Sigmoid colon (tissue), 4 donors: ENCODE data around the gene DAB2IP.

Experiments used
- EP300 ChIP-seq, 4 donors: sonication (generic); formaldehyde crosslinking; IDR thresholded peaks; one replicate each; pipeline ENCODE4 v1.6.1; 2017; ENCODE audit warnings: antibody characterized with exemption in 4 of 4
- POLR2A ChIP-seq, 2 donors: fragments of 450-650 bp; IDR thresholded peaks; one replicate each; pipeline ENCODE4 v1.6.1; 2016; ENCODE audit warnings: antibody characterized with exemption in 2 of 2, mild to moderate bottlenecking in 2 of 2, moderate library complexity in 2 of 2
- POLR2AphosphoS5 ChIP-seq, 4 donors: sonication (generic); formaldehyde crosslinking; IDR thresholded peaks; one replicate each; pipeline ENCODE4 v1.6.1; 2017; ENCODE audit warnings: antibody characterized with exemption in 4 of 4
- TF ChIP-seq, protein P1 (sequence below), 4 experiments: fragments of 450-650 bp in 3 of 4; fragments of 200-600 bp in 1 of 4; IDR thresholded peaks; one replicate each; pipeline ENCODE4 v1.5.1; 2016 to 2019; ENCODE audit warnings: antibody characterized with exemption in 4 of 4, mild to moderate bottlenecking in 3 of 4, moderate library complexity in 2 of 4

DNA sequence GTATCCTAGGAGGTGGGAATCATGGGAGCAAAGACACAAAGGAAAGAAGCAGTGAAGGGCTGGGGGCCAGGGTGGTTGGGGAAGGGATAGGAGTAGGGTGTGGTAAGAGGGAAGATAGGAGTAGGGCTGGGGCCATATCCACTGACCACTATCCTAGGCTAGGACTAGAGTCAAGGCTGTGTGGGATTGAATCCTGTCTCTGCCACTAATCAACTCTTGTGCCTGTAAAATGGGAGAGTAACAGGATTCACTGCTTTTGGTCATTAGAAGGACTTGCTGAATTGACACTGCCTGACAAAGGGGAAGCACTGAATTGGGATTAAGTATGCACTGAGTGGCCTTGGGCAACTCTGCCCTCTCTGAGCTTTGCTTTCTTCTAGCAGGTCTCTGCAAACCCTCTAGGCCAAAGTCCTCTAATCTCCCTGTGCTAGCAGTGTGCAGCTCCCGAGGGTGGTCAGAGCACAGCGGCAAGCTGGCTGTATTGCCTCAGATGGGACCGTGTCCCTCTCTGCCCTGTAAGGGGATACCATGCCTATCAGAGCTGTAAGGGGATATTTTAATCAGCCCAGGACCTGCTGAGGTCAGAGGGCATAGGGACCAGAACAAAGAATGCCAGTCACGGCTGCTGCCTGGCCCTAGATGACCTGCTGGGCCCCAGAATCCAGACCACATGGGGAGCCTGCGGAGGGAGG lies 12.4 kb upstream of the DAB2IP start:
- TF ChIP-seq, protein P1, sequence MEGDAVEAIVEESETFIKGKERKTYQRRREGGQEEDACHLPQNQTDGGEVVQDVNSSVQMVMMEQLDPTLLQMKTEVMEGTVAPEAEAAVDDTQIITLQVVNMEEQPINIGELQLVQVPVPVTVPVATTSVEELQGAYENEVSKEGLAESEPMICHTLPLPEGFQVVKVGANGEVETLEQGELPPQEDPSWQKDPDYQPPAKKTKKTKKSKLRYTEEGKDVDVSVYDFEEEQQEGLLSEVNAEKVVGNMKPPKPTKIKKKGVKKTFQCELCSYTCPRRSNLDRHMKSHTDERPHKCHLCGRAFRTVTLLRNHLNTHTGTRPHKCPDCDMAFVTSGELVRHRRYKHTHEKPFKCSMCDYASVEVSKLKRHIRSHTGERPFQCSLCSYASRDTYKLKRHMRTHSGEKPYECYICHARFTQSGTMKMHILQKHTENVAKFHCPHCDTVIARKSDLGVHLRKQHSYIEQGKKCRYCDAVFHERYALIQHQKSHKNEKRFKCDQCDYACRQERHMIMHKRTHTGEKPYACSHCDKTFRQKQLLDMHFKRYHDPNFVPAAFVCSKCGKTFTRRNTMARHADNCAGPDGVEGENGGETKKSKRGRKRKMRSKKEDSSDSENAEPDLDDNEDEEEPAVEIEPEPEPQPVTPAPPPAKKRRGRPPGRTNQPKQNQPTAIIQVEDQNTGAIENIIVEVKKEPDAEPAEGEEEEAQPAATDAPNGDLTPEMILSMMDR (IDR thresholded peaks at IDR 0.05): no peak
- TF ChIP-seq EP300 (IDR thresholded peaks at IDR 0.05): no peak
- TF ChIP-seq POLR2AphosphoS5 (IDR thresholded peaks at IDR 0.05): no peak
- TF ChIP-seq POLR2A (IDR thresholded peaks at IDR 0.05): no peak
